GM12872 (cell line): Measurements from ENCODE around the gene RPAP2.

ENCODE experiments used
- TF ChIP-seq, protein P1 (sequence below): IDR thresholded peaks from 3 replicates; pipeline ENCODE4 v1.5.1; 2011; ENCODE audit warnings: low read depth, mild to moderate bottlenecking, low read length, moderate library complexity; ENCODE audit not compliant: insufficient read depth

RPAP2 gene

GRCh38 chr1:92446546-92446945, 147.7 kb downstream of the RPAP2 start:
- TF ChIP-seq, protein P1, sequence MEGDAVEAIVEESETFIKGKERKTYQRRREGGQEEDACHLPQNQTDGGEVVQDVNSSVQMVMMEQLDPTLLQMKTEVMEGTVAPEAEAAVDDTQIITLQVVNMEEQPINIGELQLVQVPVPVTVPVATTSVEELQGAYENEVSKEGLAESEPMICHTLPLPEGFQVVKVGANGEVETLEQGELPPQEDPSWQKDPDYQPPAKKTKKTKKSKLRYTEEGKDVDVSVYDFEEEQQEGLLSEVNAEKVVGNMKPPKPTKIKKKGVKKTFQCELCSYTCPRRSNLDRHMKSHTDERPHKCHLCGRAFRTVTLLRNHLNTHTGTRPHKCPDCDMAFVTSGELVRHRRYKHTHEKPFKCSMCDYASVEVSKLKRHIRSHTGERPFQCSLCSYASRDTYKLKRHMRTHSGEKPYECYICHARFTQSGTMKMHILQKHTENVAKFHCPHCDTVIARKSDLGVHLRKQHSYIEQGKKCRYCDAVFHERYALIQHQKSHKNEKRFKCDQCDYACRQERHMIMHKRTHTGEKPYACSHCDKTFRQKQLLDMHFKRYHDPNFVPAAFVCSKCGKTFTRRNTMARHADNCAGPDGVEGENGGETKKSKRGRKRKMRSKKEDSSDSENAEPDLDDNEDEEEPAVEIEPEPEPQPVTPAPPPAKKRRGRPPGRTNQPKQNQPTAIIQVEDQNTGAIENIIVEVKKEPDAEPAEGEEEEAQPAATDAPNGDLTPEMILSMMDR, result no peak

GRCh38 chr1:92447033-92447681, 148.3 kb downstream of the RPAP2 start:
- TF ChIP-seq, protein P1, result no peak

DNA sequence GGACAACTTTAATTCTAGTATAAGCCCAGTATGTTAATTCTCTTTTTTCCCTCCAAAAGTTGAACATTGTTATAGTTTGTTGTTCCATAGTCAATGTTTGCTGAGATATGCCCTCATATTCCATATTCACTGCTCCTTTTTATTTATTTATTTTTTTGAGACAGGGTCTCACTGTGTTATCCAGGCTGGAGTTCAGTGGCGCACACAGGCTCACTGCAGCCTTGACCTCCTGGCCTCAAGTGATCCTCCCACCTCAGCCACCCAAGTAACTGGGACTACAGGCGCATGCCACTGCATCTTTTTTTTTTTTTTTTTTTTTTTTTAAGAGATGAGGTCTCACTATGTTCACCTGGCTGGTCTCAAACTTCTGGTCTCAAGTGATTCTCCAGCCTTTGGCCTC, 149.1 kb downstream of the RPAP2 start:
- TF ChIP-seq, protein P1, result no peak
